IMR-90 (cell line): ENCODE data around the gene CSPG5.

Experiments
- CTCF ChIP-seq: conservative IDR thresholded peaks from 2 replicates; pipeline ENCODE4 v1.5.1; 2012; ENCODE audit warnings: mild to moderate bottlenecking, low read depth, low read length, improper control_type of control experiment
- ELK1 ChIP-seq: fragments of 150-350 bp; IDR thresholded peaks from 2 replicates; pipeline ENCODE4 v1.6.1; 2016; ENCODE audit warnings: low read depth, mild to moderate bottlenecking, low read length, moderate library complexity, borderline replicate concordance

GRCh38 chr3:47566667-47567066, 12.0 kb downstream of the CSPG5 start:
- TF ChIP-seq ELK1 (no peak), CTCF (no peak)
